ENCODE measurements around the gene NR2E3. TPM values are rescaled to one million over a fixed set of nuclear protein-coding genes. Genes with fewer than 3 reads are reported as not detected.

Gene NR2E3
- total and polyA plus RNA-seq, 2 of the 13 experiments (the other 11 are each of a cell fraction or from before 2014, with no cell fraction given) = not detected

DNA sequence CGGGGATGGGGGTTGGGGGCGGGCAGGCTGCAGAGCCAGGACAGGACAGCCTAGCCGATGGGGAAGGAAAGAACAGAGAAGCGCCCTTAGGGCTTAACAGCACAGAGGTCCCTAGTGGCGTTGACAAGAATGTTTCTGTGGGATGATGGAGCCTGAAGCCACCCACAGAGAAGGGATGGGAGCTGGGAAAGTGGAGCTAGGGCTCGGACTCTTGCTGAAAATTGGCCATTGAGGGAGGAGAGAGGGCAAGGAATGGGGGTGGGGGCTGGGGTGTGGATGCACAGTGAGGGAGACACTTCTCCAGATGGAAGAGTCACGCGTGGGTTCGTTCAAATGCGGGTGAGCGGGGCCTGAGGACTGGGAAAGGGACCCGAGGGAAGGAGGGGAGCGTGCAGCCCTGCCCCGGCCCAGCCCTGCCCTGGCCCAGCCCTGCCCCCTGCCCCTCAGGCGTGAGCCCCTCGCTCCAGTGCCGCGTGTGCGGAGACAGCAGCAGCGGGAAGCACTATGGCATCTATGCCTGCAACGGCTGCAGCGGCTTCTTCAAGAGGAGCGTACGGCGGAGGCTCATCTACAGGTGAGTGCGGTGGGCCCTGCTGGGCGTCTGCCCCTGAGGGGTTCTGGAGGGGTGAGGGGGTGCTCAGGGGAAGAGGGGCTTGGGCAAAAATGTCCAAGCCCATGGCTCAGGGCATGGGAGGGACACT lies 832 bp downstream of the NR2E3 start:
- no peaks in the 10 kb centered on the region for H4K20me1 ChIP-seq (ENCODE audit: insufficient read depth, low read length)
- in situ Hi-C loops (cut with HindIII; ENCODE audit: extremely low pct_ligation_motif_present, low pct_unique_long_range_greater_than_20kb) = no loop called here
- no TSS peak for BruUV-seq (replicated peaks)
- no peak overlapping the region for H3K9ac ChIP-seq (ENCODE audit: insufficient read depth, low read depth, low read length)
- FAIRE-seq = no peak
- H3K36me3 ChIP-seq (replicated peaks in 1 of 2; ENCODE audit: control insufficient read depth in 1 of 2, insufficient read depth in 2 of 2, low read length in 2 of 2) = no peaks in the 10 kb centered on the region
- ChIA-PET CTCF (ENCODE audit: low intra/inter-chr PET ratio, low total read pairs) (no interaction called here), POLR2A (no interaction called here)
- no peak; the same call in 2 of the 3 replicates for ATAC-seq
- H3K9me3 ChIP-seq (ENCODE audit: low read length) = no peaks in the 10 kb centered on the region
- TF ChIP-seq, protein P1, sequence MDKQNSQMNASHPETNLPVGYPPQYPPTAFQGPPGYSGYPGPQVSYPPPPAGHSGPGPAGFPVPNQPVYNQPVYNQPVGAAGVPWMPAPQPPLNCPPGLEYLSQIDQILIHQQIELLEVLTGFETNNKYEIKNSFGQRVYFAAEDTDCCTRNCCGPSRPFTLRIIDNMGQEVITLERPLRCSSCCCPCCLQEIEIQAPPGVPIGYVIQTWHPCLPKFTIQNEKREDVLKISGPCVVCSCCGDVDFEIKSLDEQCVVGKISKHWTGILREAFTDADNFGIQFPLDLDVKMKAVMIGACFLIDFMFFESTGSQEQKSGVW (CRISPR knock-in tag; IDR thresholded peaks at IDR 0.05; ENCODE audit: borderline replicate concordance) = no peak
- TF ChIP-seq WIZ (CRISPR knock-in tag; IDR thresholded peaks at IDR 0.05) = no peak
- TF ChIP-seq, protein P2, sequence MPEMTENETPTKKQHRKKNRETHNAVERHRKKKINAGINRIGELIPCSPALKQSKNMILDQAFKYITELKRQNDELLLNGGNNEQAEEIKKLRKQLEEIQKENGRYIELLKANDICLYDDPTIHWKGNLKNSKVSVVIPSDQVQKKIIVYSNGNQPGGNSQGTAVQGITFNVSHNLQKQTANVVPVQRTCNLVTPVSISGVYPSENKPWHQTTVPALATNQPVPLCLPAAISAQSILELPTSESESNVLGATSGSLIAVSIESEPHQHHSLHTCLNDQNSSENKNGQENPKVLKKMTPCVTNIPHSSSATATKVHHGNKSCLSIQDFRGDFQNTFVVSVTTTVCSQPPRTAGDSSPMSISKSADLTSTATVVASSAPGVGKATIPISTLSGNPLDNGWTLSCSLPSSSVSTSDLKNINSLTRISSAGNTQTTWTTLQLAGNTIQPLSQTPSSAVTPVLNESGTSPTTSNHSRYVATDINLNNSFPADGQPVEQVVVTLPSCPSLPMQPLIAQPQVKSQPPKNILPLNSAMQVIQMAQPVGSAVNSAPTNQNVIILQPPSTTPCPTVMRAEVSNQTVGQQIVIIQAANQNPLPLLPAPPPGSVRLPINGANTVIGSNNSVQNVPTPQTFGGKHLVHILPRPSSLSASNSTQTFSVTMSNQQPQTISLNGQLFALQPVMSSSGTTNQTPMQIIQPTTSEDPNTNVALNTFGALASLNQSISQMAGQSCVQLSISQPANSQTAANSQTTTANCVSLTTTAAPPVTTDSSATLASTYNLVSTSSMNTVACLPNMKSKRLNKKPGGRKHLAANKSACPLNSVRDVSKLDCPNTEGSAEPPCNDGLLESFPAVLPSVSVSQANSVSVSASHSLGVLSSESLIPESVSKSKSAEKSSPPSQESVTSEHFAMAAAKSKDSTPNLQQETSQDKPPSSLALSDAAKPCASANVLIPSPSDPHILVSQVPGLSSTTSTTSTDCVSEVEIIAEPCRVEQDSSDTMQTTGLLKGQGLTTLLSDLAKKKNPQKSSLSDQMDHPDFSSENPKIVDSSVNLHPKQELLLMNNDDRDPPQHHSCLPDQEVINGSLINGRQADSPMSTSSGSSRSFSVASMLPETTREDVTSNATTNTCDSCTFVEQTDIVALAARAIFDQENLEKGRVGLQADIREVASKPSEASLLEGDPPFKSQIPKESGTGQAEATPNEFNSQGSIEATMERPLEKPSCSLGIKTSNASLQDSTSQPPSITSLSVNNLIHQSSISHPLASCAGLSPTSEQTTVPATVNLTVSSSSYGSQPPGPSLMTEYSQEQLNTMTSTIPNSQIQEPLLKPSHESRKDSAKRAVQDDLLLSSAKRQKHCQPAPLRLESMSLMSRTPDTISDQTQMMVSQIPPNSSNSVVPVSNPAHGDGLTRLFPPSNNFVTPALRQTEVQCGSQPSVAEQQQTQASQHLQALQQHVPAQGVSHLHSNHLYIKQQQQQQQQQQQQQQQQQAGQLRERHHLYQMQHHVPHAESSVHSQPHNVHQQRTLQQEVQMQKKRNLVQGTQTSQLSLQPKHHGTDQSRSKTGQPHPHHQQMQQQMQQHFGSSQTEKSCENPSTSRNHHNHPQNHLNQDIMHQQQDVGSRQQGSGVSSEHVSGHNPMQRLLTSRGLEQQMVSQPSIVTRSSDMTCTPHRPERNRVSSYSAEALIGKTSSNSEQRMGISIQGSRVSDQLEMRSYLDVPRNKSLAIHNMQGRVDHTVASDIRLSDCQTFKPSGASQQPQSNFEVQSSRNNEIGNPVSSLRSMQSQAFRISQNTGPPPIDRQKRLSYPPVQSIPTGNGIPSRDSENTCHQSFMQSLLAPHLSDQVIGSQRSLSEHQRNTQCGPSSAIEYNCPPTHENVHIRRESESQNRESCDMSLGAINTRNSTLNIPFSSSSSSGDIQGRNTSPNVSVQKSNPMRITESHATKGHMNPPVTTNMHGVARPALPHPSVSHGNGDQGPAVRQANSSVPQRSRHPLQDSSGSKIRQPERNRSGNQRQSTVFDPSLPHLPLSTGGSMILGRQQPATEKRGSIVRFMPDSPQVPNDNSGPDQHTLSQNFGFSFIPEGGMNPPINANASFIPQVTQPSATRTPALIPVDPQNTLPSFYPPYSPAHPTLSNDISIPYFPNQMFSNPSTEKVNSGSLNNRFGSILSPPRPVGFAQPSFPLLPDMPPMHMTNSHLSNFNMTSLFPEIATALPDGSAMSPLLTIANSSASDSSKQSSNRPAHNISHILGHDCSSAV (CRISPR knock-in tag; IDR thresholded peaks at IDR 0.05; ENCODE audit: borderline replicate concordance) = no peak
- TF ChIP-seq, protein P3, sequence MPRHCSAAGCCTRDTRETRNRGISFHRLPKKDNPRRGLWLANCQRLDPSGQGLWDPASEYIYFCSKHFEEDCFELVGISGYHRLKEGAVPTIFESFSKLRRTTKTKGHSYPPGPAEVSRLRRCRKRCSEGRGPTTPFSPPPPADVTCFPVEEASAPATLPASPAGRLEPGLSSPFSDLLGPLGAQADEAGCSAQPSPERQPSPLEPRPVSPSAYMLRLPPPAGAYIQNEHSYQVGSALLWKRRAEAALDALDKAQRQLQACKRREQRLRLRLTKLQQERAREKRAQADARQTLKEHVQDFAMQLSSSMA (CRISPR knock-in tag; IDR thresholded peaks at IDR 0.05) = no peak
- no peak for TF ChIP-seq ADNP (CRISPR knock-in tag; IDR thresholded peaks at IDR 0.05)
- TF ChIP-seq EHMT2 (IDR thresholded peaks at IDR 0.05; ENCODE audit: borderline replicate concordance, low read depth, low read length) = no peak
- no peak for TF ChIP-seq RFXAP (CRISPR knock-in tag; IDR thresholded peaks at IDR 0.05; ENCODE audit: borderline replicate concordance)
- TF ChIP-seq, protein P4, sequence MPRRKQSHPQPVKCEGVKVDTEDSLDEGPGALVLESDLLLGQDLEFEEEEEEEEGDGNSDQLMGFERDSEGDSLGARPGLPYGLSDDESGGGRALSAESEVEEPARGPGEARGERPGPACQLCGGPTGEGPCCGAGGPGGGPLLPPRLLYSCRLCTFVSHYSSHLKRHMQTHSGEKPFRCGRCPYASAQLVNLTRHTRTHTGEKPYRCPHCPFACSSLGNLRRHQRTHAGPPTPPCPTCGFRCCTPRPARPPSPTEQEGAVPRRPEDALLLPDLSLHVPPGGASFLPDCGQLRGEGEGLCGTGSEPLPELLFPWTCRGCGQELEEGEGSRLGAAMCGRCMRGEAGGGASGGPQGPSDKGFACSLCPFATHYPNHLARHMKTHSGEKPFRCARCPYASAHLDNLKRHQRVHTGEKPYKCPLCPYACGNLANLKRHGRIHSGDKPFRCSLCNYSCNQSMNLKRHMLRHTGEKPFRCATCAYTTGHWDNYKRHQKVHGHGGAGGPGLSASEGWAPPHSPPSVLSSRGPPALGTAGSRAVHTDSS (CRISPR knock-in tag; conservative IDR thresholded peaks at IDR 0.05) = no peak
- H3K4me3 ChIP-seq (replicated peaks in 1 of 3; ENCODE audit: insufficient read depth in 1 of 3, low read depth in 2 of 3, low read length in 3 of 3) = no peak overlapping the region
- no peaks in the 10 kb centered on the region for H3K4me1 ChIP-seq (ENCODE audit: insufficient read depth, low read length)
- H3K27me3 ChIP-seq (ENCODE audit: control insufficient read depth in 1 of 2, insufficient read depth in 2 of 2, low read length in 2 of 2) = peaks cover 18 to 47% of the 10 kb centered on the region in 2 experiments; a peak in 4 of 5 replicates
- H3K4me2 ChIP-seq (ENCODE audit: low read depth, low read length) = no peak overlapping the region
- WGBS (ENCODE audit: low lambda C conversion rate) = 52% methylated on average over 21 of the region's 27 CpGs
- no peak overlapping the region for H2AFZ ChIP-seq (ENCODE audit: low read length)
- DNase-seq (ENCODE audit: low spot score) = no peak
- intact Hi-C loops (cut with micrococcal nuclease; ENCODE audit: unreplicated experiment) = no loop called here
- no peaks in the 10 kb centered on the region for H3K79me2 ChIP-seq (ENCODE audit: insufficient read depth, low read length)
- H3K27ac ChIP-seq (ENCODE audit: extremely low read length, insufficient read depth, low read length) = no peak overlapping the region

All from HepG2 (cell line).